GM12878 (cell line): ENCODE data around the gene SLC9A3. TPM values are rescaled to one million over a fixed set of nuclear protein-coding genes. Genes with fewer than 3 reads are reported as not detected.

ENCODE experiments used
- BCL11A ChIP-seq: IDR thresholded peaks from 2 replicates; pipeline ENCODE4 v1.6.1; 2011; ENCODE audit warnings: low read depth, low read length
- BMI1 ChIP-seq: fragments of 450-650 bp; IDR thresholded peaks from 2 replicates; pipeline ENCODE4 v1.6.1; 2016; ENCODE audit warnings: mild to moderate bottlenecking, moderate library complexity, borderline replicate concordance
- CBX3 ChIP-seq: fragments of 200-600 bp; sonication (generic); IDR thresholded peaks from 2 replicates; pipeline ENCODE4 v1.6.1; 2016; ENCODE audit warnings: low read depth, borderline replicate concordance
- CEBPB ChIP-seq, 2 experiments: fragments of 150-350 bp in 1 of 2; IDR thresholded peaks; 2 replicates each; pipeline ENCODE4 v1.6.1; 2012 to 2014; ENCODE audit warnings: low read depth in 2 of 2, low read length in 2 of 2, borderline replicate concordance in 1 of 2, inconsistent platforms in 1 of 2
- CHD2 ChIP-seq: IDR thresholded peaks from 2 replicates; pipeline ENCODE4 v1.6.1; 2011; ENCODE audit warnings: low read depth, low read length, improper control_type of control experiment, borderline replicate concordance
- DPF2 ChIP-seq: fragments of 450-650 bp; IDR thresholded peaks from 2 replicates; pipeline ENCODE4 v1.6.1; 2017; ENCODE audit warnings: mild to moderate bottlenecking
- EP300 ChIP-seq, 2 experiments: fragments of 150-350 bp in 1 of 2; IDR thresholded peaks; 2 replicates each; pipeline ENCODE4 v1.6.1; 2011 to 2012; ENCODE audit warnings: low read depth in 2 of 2, low read length in 2 of 2, borderline replicate concordance in 1 of 2, improper control_type of control experiment in 1 of 2, inconsistent platforms in 1 of 2; ENCODE audit not compliant: control insufficient read depth in 1 of 2
- FOS ChIP-seq: IDR thresholded peaks from 3 replicates; pipeline ENCODE4 v1.6.1; 2011; ENCODE audit warnings: borderline replicate concordance; ENCODE audit not compliant: insufficient read length; ENCODE audit errors: extremely low read depth
- JUND ChIP-seq: IDR thresholded peaks from 2 replicates; pipeline ENCODE4 v1.6.1; 2012; ENCODE audit warnings: low read depth, mild to moderate bottlenecking, low read length, improper control_type of control experiment, moderate library complexity
- MEF2A ChIP-seq: IDR thresholded peaks from 2 replicates; pipeline ENCODE4 v1.6.1; 2011; ENCODE audit warnings: low read depth, mild to moderate bottlenecking, low read length, moderate library complexity; ENCODE audit not compliant: insufficient read depth
- NR2F1 ChIP-seq: fragments of 450-650 bp; conservative IDR thresholded peaks from 2 replicates; pipeline ENCODE4 v1.6.1; 2017; ENCODE audit warnings: mild to moderate bottlenecking
- POU2F2 ChIP-seq: IDR thresholded peaks from 3 replicates; pipeline ENCODE4 v1.6.1; 2011; ENCODE audit warnings: low read depth, mild to moderate bottlenecking, low read length, borderline replicate concordance
- RAD21 ChIP-seq: IDR thresholded peaks from 2 replicates; pipeline ENCODE4 v1.6.1; 2011; ENCODE audit warnings: mild to moderate bottlenecking, low read depth, low read length, moderate library complexity; ENCODE audit not compliant: insufficient read depth
- RB1 ChIP-seq: fragments of 450-650 bp; formaldehyde crosslinking; IDR thresholded peaks from 2 replicates; pipeline ENCODE4 v1.6.1; 2017; ENCODE audit warnings: mild to moderate bottlenecking, borderline replicate concordance
- SIN3A ChIP-seq: IDR thresholded peaks from 2 replicates; pipeline ENCODE4 v1.6.1; 2012; ENCODE audit warnings: low read depth, low read length, improper control_type of control experiment
- SP1 ChIP-seq: IDR thresholded peaks from one replicate; pipeline ENCODE4 v1.6.1; 2011; ENCODE audit warnings: low read depth, low read length
- SUPT20H ChIP-seq: IDR thresholded peaks from 2 replicates; pipeline ENCODE4 v1.6.1; 2011; ENCODE audit warnings: low read depth, mild to moderate bottlenecking, low read length, moderate library complexity, borderline replicate concordance; ENCODE audit not compliant: control insufficient read depth
- TAF1 ChIP-seq: IDR thresholded peaks from 2 replicates; pipeline ENCODE4 v1.6.1; 2011; ENCODE audit warnings: mild to moderate bottlenecking, low read depth, low read length, borderline replicate concordance
- TARDBP ChIP-seq: IDR thresholded peaks from 2 replicates; pipeline ENCODE4 v1.6.1; 2016; ENCODE audit warnings: borderline replicate concordance
- TCF12 ChIP-seq: IDR thresholded peaks from 2 replicates; pipeline ENCODE4 v1.6.1; 2011; ENCODE audit warnings: low read depth, mild to moderate bottlenecking, low read length
- ZBED1 ChIP-seq: IDR thresholded peaks from 2 replicates; pipeline ENCODE4 v1.6.1; 2016; ENCODE audit warnings: borderline replicate concordance
- polyA plus RNA-seq, 11 experiments: library from polyadenylated mRNA; depleted of rRNA in 4 of 11; unstranded in 6 of 11; stranded (reverse) in 5 of 11; fragments of >200 nt; fragmentation: Nextera tagmentation in 4 of 11; fragmentation: Illumina TruSeq in 1 of 11; extraction: Ambion mirVana in 4 of 11; extraction: Trizol in 1 of 11; gene quantifications; 1 replicate in 1 of 11; 2 replicates in 10 of 11; pipeline versions ENCODE4 v1.2.1 to v1.2.3, GENCODE V29; 2011 to 2016; ENCODE audit warnings: inconsistent platforms in 2 of 11, missing spikeins in 2 of 11, low read depth in 1 of 11
- total RNA-seq, 4 experiments: library from RNA; depleted of rRNA in 3 of 4; stranded (reverse); fragments of >200 nt in 3 of 4; fragmentation: Illumina TruSeq in 1 of 4; extraction: Trizol in 1 of 4; gene quantifications; 2 replicates each; pipeline versions ENCODE4 v1.2.1 to v1.2.3, GENCODE V29; 2013 to 2021
- TF ChIP-seq, protein P1 (sequence below): fragments of 150-350 bp; IDR thresholded peaks from 2 replicates; pipeline ENCODE4 v1.6.1; 2014; ENCODE audit warnings: mild to moderate bottlenecking, low read depth, low read length
- TF ChIP-seq, protein P2 (sequence below): fragments of 450-650 bp; IDR thresholded peaks from 2 replicates; pipeline ENCODE4 v1.6.1; 2018; ENCODE audit warnings: borderline replicate concordance, mild to moderate bottlenecking; ENCODE audit not compliant: partially characterized antibody
- TF ChIP-seq, protein P3 (sequence below): fragments of 450-650 bp; IDR thresholded peaks from 2 replicates; pipeline ENCODE4 v1.6.1; 2016; ENCODE audit warnings: mild to moderate bottlenecking

SLC9A3 gene
- total and polyA plus RNA-seq, 10 of the 15 experiments (the other 5 are each of a cell fraction or from before 2014, with no cell fraction given) = 0.04 to 5.2 (median 2.3) TPM; not detected in 1

DNA sequence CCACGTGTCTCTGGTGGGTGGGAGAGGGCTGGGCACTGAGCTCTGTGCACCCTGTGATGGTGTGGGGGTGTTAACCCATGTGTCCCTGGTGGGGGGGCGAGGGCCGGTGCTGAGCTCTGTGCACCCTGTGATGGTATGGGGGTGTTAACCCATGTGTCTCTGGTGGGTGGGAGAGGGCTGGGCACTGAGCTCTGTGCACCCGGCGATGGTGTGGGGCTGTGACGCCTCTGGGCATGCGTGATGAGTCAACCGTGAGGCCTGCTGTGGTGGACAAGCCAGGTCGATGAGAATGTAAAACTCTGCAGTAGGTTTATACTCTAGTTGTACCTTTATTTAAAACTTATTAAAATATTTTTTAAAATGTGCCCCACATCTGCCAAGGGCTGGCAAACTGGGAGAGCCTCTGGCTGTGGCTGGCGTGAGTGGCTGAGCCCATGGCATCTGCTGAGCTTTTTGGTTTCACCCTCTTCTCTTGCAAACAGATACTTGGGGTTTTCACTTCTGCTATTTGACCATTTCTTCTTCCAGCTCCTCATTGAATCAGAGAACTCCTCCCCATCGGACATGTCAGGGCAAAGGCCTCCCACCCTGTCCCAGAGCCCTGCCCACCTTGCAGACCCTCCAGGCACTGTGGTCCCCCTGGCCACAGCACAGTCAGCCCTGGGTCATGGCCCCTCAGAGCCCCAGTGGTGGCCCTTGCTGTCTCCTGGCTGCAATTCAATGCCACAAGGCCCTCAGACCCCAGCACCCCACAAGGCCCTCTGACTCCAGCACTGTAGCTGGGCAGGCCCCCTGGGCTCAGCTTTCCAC lies 99.7 kb downstream of the SLC9A3 start (continued):
- TF ChIP-seq RB1 (0 out of 2 replicates have a peak, but pooled peaks have one; percentile 39), TARDBP (no peak), SP1 (peak; percentile 28), CBX3 (no peak), TAF1 (peak; percentile 33; the same call in 1 of the 2 replicates), SIN3A (no peak), MEF2A (no peak), JUND (no peak), RAD21 (no peak), ZBED1 (no peak), CHD2 (0 out of 2 replicates have a peak, but pooled peaks have one; percentile 20), DPF2 (peak; percentile 92), TCF12 (peak; percentile 53; the same call in 1 of the 2 replicates), NR2F1 (peak; percentile 79), BCL11A (0 out of 2 replicates have a peak, but pooled peaks have one; percentile 57), FOS (no peak), CEBPB (IDR thresholded peaks at IDR 0.05; ENCODE audit: borderline replicate concordance in 1 of 2, low read depth in 2 of 2, low read length in 2 of 2) (no peak), EP300 (IDR thresholded peaks at IDR 0.05; ENCODE audit: borderline replicate concordance in 1 of 2, control insufficient read depth in 1 of 2, low read depth in 2 of 2, low read length in 2 of 2) (peak; percentile 51 to 64; a peak in 2 of 4 replicates), POU2F2 (0 out of 3 replicates have a peak, but pooled peaks have one; percentile 23), SUPT20H (no peak), BMI1 (no peak)
- TF ChIP-seq, protein P1, sequence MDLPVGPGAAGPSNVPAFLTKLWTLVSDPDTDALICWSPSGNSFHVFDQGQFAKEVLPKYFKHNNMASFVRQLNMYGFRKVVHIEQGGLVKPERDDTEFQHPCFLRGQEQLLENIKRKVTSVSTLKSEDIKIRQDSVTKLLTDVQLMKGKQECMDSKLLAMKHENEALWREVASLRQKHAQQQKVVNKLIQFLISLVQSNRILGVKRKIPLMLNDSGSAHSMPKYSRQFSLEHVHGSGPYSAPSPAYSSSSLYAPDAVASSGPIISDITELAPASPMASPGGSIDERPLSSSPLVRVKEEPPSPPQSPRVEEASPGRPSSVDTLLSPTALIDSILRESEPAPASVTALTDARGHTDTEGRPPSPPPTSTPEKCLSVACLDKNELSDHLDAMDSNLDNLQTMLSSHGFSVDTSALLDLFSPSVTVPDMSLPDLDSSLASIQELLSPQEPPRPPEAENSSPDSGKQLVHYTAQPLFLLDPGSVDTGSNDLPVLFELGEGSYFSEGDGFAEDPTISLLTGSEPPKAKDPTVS = no peak
- TF ChIP-seq, protein P2, sequence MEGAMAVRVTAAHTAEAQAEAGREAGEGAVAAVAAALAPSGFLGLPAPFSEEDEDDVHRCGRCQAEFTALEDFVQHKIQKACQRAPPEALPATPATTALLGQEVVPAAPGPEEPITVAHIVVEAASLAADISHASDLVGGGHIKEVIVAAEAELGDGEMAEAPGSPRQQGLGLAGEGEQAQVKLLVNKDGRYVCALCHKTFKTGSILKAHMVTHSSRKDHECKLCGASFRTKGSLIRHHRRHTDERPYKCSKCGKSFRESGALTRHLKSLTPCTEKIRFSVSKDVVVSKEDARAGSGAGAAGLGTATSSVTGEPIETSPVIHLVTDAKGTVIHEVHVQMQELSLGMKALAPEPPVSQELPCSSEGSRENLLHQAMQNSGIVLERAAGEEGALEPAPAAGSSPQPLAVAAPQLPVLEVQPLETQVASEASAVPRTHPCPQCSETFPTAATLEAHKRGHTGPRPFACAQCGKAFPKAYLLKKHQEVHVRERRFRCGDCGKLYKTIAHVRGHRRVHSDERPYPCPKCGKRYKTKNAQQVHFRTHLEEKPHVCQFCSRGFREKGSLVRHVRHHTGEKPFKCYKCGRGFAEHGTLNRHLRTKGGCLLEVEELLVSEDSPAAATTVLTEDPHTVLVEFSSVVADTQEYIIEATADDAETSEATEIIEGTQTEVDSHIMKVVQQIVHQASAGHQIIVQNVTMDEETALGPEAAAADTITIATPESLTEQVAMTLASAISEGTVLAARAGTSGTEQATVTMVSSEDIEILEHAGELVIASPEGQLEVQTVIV = no peak
- TF ChIP-seq, protein P3, sequence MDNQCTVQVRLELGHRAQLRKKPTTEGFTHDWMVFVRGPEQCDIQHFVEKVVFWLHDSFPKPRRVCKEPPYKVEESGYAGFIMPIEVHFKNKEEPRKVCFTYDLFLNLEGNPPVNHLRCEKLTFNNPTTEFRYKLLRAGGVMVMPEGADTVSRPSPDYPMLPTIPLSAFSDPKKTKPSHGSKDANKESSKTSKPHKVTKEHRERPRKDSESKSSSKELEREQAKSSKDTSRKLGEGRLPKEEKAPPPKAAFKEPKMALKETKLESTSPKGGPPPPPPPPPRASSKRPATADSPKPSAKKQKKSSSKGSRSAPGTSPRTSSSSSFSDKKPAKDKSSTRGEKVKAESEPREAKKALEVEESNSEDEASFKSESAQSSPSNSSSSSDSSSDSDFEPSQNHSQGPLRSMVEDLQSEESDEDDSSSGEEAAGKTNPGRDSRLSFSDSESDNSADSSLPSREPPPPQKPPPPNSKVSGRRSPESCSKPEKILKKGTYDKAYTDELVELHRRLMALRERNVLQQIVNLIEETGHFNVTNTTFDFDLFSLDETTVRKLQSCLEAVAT = peak; percentile 52; the same call in 1 of the 2 replicates
